Stimulated activated naive B cell treated with anti-CD40 and anti-IgM and Interleukin-4, amounts not matched to agents 10 μg/mL and 1 μg/mL and 100 μg/mL, for 72 hours (primary cell): ENCODE results near the gene POMT1.

Experiments
- ATAC-seq, 2 donors: fragments of 150-1000 bp; cut with Tn5 transposase; replicated peaks; 2 replicates each; pipeline ENCODE4 v1.10.0; 2021; ENCODE audit warnings: moderate library complexity in 1 of 2
- DNase-seq: peaks from one replicate; pipeline ENCODE4 v3.0.0; 2021
- H3K27ac Mint-ChIP-seq: one replicate; pipeline ENCODE4 v1.8.0; 2022; ENCODE audit warnings: mild to moderate bottlenecking, mixed read lengths
- H3K27me3 Mint-ChIP-seq, 2 donors: one replicate each; pipeline ENCODE4 v1.8.0; 2022; ENCODE audit warnings: mixed read lengths in 2 of 2
- H3K36me3 Mint-ChIP-seq, 2 donors: one replicate each; pipeline ENCODE4 v1.8.0; 2022; ENCODE audit warnings: mixed read lengths in 2 of 2, mild to moderate bottlenecking in 1 of 2
- H3K4me1 Mint-ChIP-seq, 2 donors: one replicate each; pipeline ENCODE4 v1.8.0; 2022; ENCODE audit warnings: mixed read lengths in 2 of 2, mild to moderate bottlenecking in 1 of 2
- H3K4me3 Mint-ChIP-seq, 2 donors: one replicate each; pipeline ENCODE4 v1.8.0; 2022; ENCODE audit warnings: mild to moderate bottlenecking in 2 of 2, mixed read lengths in 2 of 2, moderate library complexity in 1 of 2
- H3K9me3 Mint-ChIP-seq, 2 donors: one replicate each; pipeline ENCODE4 v1.8.0; 2022; ENCODE audit warnings: mixed read lengths in 2 of 2, mild to moderate bottlenecking in 1 of 2

POMT1 gene

GRCh38 chr9:131520503-131520902 lies 17.8 kb downstream of the POMT1 start:
- H3K36me3 Mint-ChIP-seq = peaks cover 30 to 38% of the 10 kb centered on the region in 2 donors
- no peak overlapping the region for H3K4me3 Mint-ChIP-seq
- no peaks in the 10 kb centered on the region for H3K27me3 Mint-ChIP-seq
- no peak for DNase-seq
- no peak overlapping the region for H3K27ac Mint-ChIP-seq
- H3K4me1 Mint-ChIP-seq = peaks cover 1 to 5% of the 10 kb centered on the region in 2 donors
- no peaks in the 10 kb centered on the region for H3K9me3 Mint-ChIP-seq
- ATAC-seq = no peak

DNA sequence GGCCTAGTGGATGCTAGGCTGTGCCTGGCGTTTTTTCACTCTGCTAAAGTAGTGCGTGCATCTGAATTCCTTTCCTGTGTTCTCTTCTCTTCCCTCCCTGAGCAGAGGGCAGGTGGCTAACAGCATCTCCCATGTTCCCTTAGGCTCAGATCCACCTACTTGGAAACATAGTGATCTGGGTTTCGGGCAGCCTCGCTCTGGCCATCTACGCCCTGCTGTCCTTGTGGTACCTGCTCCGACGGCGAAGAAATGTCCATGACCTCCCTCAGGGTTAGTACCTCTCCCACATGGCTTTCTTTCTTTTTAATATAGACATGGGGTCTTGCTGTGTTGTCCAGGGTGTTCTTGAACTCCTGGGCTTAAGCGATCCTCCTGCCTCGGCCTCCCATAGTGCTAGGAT lies 18.5 kb downstream of the POMT1 start:
- Mint-ChIP-seq H3K36me3 (peaks cover 37 to 42% of the 10 kb centered on the region in 2 donors), H3K4me3 (no peak overlapping the region), H3K27me3 (no peaks in the 10 kb centered on the region), H3K27ac (no peak overlapping the region), H3K9me3 (no peaks in the 10 kb centered on the region), H3K4me1 (peaks cover 2 to 7% of the 10 kb centered on the region in 2 donors)
- ATAC-seq = no peak
- no peak for DNase-seq

DNA sequence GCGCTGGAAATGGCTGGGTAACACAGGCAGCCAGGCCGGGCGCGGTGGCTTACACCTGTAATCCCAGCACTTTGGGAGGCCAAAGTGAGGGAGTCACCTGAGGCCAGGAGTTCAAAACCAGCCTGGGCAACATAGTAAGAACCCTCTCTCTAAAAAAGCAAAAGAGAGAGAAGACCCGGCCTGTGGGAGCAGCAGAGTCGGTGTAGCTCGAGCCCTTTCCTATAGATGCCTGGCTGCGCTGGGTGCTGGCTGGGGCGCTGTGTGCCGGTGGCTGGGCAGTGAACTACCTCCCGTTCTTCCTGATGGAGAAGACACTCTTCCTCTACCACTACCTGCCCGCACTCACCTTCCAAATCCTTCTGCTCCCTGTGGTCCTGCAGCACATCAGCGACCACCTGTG lies 19.1 kb downstream of the POMT1 start:
- ATAC-seq (no peak), DNase-seq (no peak)
- H3K4me1 Mint-ChIP-seq = peaks cover 4 to 11% of the 10 kb centered on the region in 2 donors
- H3K36me3 Mint-ChIP-seq = peaks cover 42 to 48% of the 10 kb centered on the region in 2 donors
- H3K27me3 Mint-ChIP-seq = no peaks in the 10 kb centered on the region
- peak overlapping the region; percentile 81 for H3K27ac Mint-ChIP-seq
- H3K4me3 Mint-ChIP-seq = no peak overlapping the region
- H3K9me3 Mint-ChIP-seq = no peaks in the 10 kb centered on the region

DNA sequence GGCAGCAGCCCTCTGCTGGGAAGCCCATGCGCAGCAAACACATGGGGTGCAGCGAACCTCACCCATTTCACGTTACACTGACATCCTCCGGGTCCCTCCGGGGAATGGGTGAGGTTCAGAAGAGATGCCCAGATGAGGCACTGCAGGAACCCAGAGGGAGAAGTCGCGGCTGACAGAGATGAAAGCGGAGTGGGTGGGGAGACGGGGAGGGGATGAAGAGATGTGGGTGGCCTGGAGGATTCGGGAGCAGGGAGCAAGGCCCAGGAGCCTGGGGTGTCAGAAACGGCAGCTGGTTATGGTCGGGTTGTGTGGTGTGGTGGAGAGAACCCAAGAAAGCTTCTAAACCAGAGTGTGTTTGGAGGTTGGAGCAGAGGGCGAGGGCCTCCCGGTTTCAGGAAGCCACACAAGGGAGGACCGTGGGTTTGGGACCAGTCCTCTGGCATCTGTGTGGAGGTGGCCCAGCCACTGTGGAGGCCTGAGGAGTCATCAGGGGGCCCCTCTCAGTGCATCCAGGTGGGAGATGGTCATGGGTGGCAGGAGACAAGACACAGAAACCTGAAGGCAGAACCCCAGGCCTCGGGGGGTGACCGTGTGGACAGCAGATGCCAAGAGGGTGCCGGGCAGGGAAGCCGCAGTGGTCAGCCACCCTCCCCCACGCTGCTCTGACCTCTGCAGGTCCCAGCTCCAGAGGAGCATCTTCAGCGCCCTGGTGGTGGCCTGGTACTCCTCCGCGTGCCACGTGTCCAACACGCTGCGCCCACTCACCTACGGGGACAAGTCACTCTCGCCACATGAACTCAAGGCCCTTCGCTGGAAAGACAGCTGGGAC lies 19.8 kb downstream of the POMT1 start:
- H3K9me3 Mint-ChIP-seq = no peaks in the 10 kb centered on the region

DNA sequence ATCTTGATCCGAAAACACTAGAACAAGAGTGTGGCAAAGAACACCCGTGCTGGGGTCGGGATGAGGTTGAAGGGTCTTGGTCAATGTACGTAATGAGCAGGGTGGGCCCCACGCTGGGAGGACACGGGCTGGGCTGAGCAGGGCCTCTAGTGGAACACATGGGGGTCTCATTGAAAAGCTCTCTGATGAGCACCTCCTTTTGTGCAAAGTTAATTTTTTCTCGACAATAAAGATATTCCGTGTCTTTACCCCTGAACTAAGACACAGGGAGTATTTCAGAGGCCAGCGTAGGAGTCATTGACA lies 20.3 kb downstream of the POMT1 start:
- Mint-ChIP-seq H3K27ac (no peak overlapping the region), H3K4me1 (peaks cover 4 to 11% of the 10 kb centered on the region in 2 donors), H3K4me3 (no peak overlapping the region), H3K27me3 (no peaks in the 10 kb centered on the region), H3K9me3 (no peaks in the 10 kb centered on the region), H3K36me3 (peaks cover 44 to 55% of the 10 kb centered on the region in 2 donors)
- ATAC-seq (no peak), DNase-seq (no peak)

More for the DNA sequence above, 19.8 kb downstream of the POMT1 start:
- Mint-ChIP-seq H3K36me3 (peaks cover 43 to 53% of the 10 kb centered on the region in 2 donors), H3K4me1 (peaks cover 4 to 11% of the 10 kb centered on the region in 2 donors), H3K27me3 (no peaks in the 10 kb centered on the region), H3K27ac (peak overlapping the region; percentile 81), H3K4me3 (no peak overlapping the region)
- ATAC-seq (no peak), DNase-seq (no peak)

- Mint-ChIP-seq H3K4me3 (no peak overlapping the region), H3K27ac (peak overlapping the region; percentile 73), H3K27me3 (no peaks in the 10 kb centered on the region), H3K36me3 (peaks cover 45 to 56% of the 10 kb centered on the region in 2 donors), H3K4me1 (peaks cover 4 to 17% of the 10 kb centered on the region in 2 donors), H3K9me3 (no peaks in the 10 kb centered on the region)
- DNase-seq (no peak), ATAC-seq (no peak)
Measured at GRCh38 chr9:131523451-131524435, 21.0 kb downstream of the POMT1 start.

DNA sequence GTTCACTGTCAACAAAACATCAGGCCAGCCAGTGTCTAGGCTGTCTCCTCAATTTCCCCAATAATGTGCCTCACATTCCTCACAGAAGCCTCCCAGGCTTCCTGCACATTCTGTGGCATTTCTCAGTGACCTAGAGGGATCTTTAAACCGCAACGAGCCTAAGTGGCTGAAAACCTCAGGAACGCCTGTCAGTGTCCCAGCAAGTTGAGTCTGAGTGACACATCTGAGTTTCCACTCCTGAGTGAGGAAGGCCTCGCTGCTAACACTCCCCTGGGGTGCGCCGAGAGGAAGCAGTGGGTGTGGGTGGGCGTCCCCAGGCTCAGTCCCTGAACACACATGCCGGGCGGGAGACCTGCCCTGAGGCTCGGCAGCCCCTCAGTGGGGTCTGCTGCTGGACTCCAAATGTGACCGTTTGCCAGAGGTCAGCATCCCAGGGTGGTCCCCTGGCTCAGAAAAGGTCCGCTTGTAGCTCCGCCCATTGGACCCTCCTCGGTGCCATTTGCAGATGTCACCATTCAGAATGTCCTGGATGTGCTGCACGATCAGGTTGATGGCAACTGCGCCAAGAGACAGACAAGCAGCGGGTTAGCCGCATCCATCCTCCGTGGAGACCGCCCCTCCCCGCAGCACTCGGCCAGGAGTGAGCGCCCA lies 22.1 kb downstream of the POMT1 start:
- DNase-seq = no peak

DNA sequence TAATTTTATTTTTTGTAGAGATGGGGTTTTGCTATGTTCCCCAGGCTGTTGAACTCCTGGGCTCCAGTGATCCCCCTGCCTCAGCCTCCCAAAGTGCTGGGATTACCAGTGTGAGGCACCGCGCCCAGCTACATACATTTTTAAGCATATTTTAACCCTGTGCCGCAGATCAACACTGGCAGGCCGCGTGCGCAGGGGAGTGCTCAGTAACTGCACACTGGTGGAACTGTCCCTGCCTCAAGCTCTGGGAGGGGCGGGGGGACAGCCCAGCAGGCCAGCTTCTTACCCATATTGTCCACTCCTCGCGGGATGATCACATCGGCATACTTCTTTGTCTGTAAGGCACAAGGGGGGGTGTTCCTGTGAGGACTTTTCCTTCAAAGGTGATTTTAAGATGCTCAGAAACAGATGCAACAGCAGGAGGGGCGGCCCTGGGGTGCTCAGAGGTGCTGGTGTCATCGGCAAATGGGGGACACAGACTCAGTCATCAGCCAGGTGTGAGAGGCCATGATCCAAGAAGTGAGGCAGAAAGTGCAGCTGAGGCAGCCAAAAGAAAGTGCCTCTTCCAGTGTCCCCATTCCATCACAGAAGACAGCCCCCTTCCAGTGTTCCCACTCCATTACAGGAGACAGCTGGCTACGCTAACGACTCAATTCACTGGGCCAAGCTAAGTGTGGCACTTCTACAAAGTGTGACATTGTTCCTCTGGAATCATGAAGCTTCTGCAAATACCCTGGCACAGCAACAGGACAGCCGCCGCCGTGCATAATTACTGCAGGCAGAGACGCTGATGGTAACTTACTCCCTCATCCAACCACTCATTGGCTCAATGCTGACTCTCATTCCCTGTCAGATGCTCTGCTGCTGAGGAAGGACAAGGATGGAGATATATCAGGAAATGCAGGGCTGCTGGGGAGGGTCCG lies 23.2 kb downstream of the POMT1 start:
- Mint-ChIP-seq H3K4me1 (peaks cover 9 to 28% of the 10 kb centered on the region in 2 donors), H3K36me3 (peaks cover 40 to 44% of the 10 kb centered on the region in 2 donors)

More for the DNA sequence above, 22.1 kb downstream of the POMT1 start:
- no peak overlapping the region for H3K27ac Mint-ChIP-seq
- no peak overlapping the region for H3K4me3 Mint-ChIP-seq
- no peaks in the 10 kb centered on the region for H3K9me3 Mint-ChIP-seq
- H3K4me1 Mint-ChIP-seq = peaks cover 5 to 20% of the 10 kb centered on the region in 2 donors
- H3K27me3 Mint-ChIP-seq = no peaks in the 10 kb centered on the region
- H3K36me3 Mint-ChIP-seq = peaks cover 43 to 47% of the 10 kb centered on the region in 2 donors
- no peak for ATAC-seq

DNA sequence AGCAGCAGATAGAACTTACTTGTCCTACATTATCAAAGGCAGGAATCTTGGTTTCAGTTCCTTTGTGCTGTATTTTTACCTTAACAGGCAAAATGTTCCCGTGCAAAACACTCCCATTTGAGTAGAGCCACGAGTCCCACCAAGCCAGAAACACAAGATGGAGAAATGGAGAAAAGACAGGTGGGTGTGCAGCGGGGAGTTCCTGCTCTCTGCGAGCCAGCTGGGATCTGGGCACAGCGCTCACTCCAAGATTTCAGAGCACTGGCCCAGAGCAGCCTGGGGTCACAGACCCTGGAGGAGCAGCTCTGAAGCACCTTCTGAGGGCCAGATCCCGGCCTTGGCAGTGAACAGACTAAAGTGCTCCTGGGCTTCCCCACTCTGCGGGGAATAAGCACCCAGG lies 25.5 kb downstream of the POMT1 start:
- Mint-ChIP-seq H3K36me3 (peaks cover 32% of the 10 kb centered on the region in 2 donors), H3K4me3 (no peak overlapping the region), H3K27ac (no peak overlapping the region), H3K27me3 (no peaks in the 10 kb centered on the region), H3K9me3 (no peaks in the 10 kb centered on the region), H3K4me1 (peaks cover 11 to 34% of the 10 kb centered on the region in 2 donors)
- no peak for ATAC-seq
- DNase-seq = no peak

More for the DNA sequence above, 23.2 kb downstream of the POMT1 start:
- H3K27me3 Mint-ChIP-seq = no peaks in the 10 kb centered on the region
- H3K9me3 Mint-ChIP-seq = no peaks in the 10 kb centered on the region
- DNase-seq = no peak
- no peak overlapping the region for H3K4me3 Mint-ChIP-seq
- peak overlapping the region; percentile 25 for H3K27ac Mint-ChIP-seq
- ATAC-seq = no peak

DNA sequence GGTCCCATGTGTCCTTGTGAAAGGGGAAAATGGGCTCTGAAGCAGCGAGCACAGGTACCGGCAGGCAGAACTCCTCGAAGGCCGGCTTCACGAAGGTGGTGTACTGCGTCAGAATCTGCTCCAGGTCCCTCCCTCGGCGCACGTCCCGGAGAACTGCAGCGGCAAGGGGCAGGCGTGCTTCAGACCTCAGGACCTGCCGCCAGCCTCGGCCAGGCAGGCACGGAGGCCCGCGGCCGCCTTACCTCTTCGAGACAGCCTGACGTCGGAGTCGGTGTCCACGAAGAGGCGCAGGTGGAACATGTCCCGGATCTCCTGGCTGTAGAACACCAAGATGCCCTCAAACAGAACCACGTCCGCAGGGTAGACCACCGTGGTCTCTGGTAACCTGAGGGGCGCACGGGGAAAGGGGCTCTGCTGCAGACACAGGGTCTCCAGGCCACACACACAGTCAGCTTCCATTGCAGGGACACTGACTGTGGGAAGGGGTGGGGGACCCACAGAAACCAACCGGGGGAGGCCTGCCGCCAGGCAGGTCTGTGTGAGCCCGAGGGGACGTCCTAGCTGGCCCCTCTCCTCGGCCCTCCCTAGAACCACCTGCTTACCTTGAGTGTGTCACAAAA lies 26.3 kb downstream of the POMT1 start:
- Mint-ChIP-seq H3K27me3 (no peaks in the 10 kb centered on the region), H3K27ac (no peak overlapping the region), H3K9me3 (no peaks in the 10 kb centered on the region), H3K36me3 (peaks cover 30 to 32% of the 10 kb centered on the region in 2 donors), H3K4me1 (peaks cover 11 to 35% of the 10 kb centered on the region in 2 donors), H3K4me3 (no peak overlapping the region)
- ATAC-seq (no peak), DNase-seq (no peak)

GRCh38 chr9:131529597-131530545 lies 27.2 kb downstream of the POMT1 start:
- Mint-ChIP-seq H3K27me3 (no peaks in the 10 kb centered on the region), H3K27ac (peak overlapping the region; percentile 89), H3K4me1 (peaks cover 16 to 39% of the 10 kb centered on the region in 2 donors), H3K9me3 (no peaks in the 10 kb centered on the region), H3K4me3 (peak overlapping the region; percentile 85 to 88), H3K36me3 (peaks cover 27 to 28% of the 10 kb centered on the region in 2 donors)
- ATAC-seq = no peak
- no peak for DNase-seq

DNA sequence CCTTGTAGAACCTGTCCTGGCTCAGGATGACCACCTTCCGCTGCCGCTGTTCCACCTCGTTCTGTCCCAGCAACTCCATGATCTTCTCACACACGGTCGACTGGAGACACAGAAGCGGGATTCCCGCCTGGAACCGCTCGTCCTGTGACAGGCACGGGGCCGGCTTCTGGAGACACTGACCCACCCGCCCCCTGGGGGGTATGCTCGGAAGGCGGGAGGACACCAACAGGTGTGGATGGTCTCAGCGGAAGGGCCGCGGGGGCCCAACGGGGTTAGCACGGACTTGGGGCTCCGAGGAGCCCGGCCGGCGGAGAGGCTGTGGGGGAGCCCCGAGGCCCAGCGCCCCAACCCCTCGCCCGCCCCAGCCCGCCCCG lies 27.8 kb downstream of the POMT1 start:
- H3K4me1 Mint-ChIP-seq = peaks cover 17 to 40% of the 10 kb centered on the region in 2 donors
- DNase-seq (no peak), ATAC-seq (peak; percentile 33 to 39)
- H3K36me3 Mint-ChIP-seq = peaks cover 26 to 27% of the 10 kb centered on the region in 2 donors
- H3K9me3 Mint-ChIP-seq = no peaks in the 10 kb centered on the region
- H3K27ac Mint-ChIP-seq = peak overlapping the region; percentile 89
- no peaks in the 10 kb centered on the region for H3K27me3 Mint-ChIP-seq
- peak overlapping the region; percentile 85 to 88 for H3K4me3 Mint-ChIP-seq
